Measurements from ENCODE around the gene MPZL1. TPM values are rescaled to one million over a fixed set of nuclear protein-coding genes. Genes with fewer than 3 reads are reported as not detected.

Gene MPZL1
- total and polyA plus RNA-seq, 4 donors: 11.3 to 26.1 (median 16.8) TPM

GRCh38 chr1:167694691-167695090, 27.1 kb upstream of the MPZL1 start (continued):
- TF ChIP-seq, protein P1, sequence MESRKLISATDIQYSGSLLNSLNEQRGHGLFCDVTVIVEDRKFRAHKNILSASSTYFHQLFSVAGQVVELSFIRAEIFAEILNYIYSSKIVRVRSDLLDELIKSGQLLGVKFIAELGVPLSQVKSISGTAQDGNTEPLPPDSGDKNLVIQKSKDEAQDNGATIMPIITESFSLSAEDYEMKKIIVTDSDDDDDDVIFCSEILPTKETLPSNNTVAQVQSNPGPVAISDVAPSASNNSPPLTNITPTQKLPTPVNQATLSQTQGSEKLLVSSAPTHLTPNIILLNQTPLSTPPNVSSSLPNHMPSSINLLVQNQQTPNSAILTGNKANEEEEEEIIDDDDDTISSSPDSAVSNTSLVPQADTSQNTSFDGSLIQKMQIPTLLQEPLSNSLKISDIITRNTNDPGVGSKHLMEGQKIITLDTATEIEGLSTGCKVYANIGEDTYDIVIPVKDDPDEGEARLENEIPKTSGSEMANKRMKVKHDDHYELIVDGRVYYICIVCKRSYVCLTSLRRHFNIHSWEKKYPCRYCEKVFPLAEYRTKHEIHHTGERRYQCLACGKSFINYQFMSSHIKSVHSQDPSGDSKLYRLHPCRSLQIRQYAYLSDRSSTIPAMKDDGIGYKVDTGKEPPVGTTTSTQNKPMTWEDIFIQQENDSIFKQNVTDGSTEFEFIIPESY (IDR thresholded peaks at IDR 0.05): no peak
- TF ChIP-seq EGR1 (IDR thresholded peaks at IDR 0.05; ENCODE audit: low read depth in 2 of 2): no peak
- TF ChIP-seq SP1 (IDR thresholded peaks at IDR 0.05): no peak
- no peak for TF ChIP-seq RAD21 (IDR thresholded peaks at IDR 0.05)
- TF ChIP-seq NR2F2 (IDR thresholded peaks at IDR 0.05): no peak
- no peak for TF ChIP-seq TAF1 (conservative IDR thresholded peaks at IDR 0.05)
- no peak for TF ChIP-seq MAX (IDR thresholded peaks at IDR 0.05)

- Histone ChIP-seq H3K36me3 (ENCODE audit: control insufficient read depth in 4 of 4, insufficient read depth in 3 of 4, low read depth in 1 of 4, low read length in 3 of 4) (peaks cover 0 to 8% (median 0%) of the 10 kb centered on the region in 4 donors), H3K27me3 (ENCODE audit: control insufficient read depth in 4 of 4, insufficient read depth in 4 of 4, low read length in 3 of 4) (no peaks in the 10 kb centered on the region), H3K4me1 (ENCODE audit: control insufficient read depth in 4 of 4, insufficient read depth in 4 of 4, low read length in 3 of 4) (no peaks in the 10 kb centered on the region), H3K9me3 (ENCODE audit: control insufficient read depth in 4 of 4, low read length in 3 of 4) (no peaks in the 10 kb centered on the region), H3K4me3 (ENCODE audit: low read depth in 1 of 3, low read length in 3 of 3) (no peak overlapping the region), H3K9ac (ENCODE audit: low read depth in 1 of 2, low read length in 2 of 2) (no peak overlapping the region), H3K27ac (ENCODE audit: low read depth in 1 of 2, low read length in 2 of 2) (no peak overlapping the region)
- 82% methylated on average over 2 of the region's 2 CpGs for WGBS
- DNase-seq (ENCODE audit: low spot score): no peak
- TF ChIP-seq HNF4A (conservative IDR thresholded peaks at IDR 0.05) (no peak), CTCF (IDR thresholded peaks at IDR 0.05; ENCODE audit: low read depth, low read length, missing input control) (no peak), RAD21 (IDR thresholded peaks at IDR 0.05) (no peak), MAX (IDR thresholded peaks at IDR 0.05) (no peak), REST (IDR thresholded peaks at IDR 0.05) (no peak)
- TF ChIP-seq, protein P1 (IDR thresholded peaks at IDR 0.05): no peak
Observed at GRCh38 chr1:167695147-167695546, 26.6 kb upstream of the MPZL1 start.

Data from liver (tissue), 9 donors.